Left lobe of liver (tissue), 2 donors: ENCODE measurements around the gene DNAJC13. TPM values are rescaled to one million over a fixed set of nuclear protein-coding genes. Genes with fewer than 3 reads are reported as not detected.
A peak's percentile ranks its signal among the peaks of the same experiment; 100 is the strongest.
"Not testable (repeated sequence)": the region's sequence is repeated elsewhere in the genome, so short reads cannot be mapped to it uniquely, and the experiment has no call there.

Experiments
- ATAC-seq: fragments of 200-7000 bp; cut with Tn5 transposase; one replicate; pipeline ENCODE4 v1.9.1; 2020; ENCODE audit warnings: mild to moderate bottlenecking, moderate library complexity
- DNase-seq: peaks from one replicate; pipeline ENCODE4 v3.0.0-alpha.2; 2020; ENCODE audit warnings: low spot score
- total RNA-seq: library from RNA; stranded (reverse); gene quantifications from one replicate; pipeline ENCODE4 v1.2.1, GENCODE V29; 2021
- donor health status: DM: no; HTN: no; CAD: no; lungs with moderate emphysema.
- donor health status: DM: no; HTN: yes; CAD: no.

Gene DNAJC13
- total RNA-seq, 1 donor from 2014 or later = 11.8 TPM

- DNase-seq = no peak
- ATAC-seq = no peak
Observed at GRCh38 chr3:132538072-132538471, 120.8 kb downstream of the DNAJC13 start.

GRCh38 chr3:132539681-132540080 lies 122.4 kb downstream of the DNAJC13 start:
- ATAC-seq (no peak), DNase-seq (no peak)

- ATAC-seq (no peak), DNase-seq (no peak)
Observed at GRCh38 chr3:132542577-132542976, 125.3 kb downstream of the DNAJC13 start.

GRCh38 chr3:132543011-132543739 lies 125.9 kb downstream of the DNAJC13 start:
- peak; percentile 14 for ATAC-seq
- DNase-seq = no peak

- no peak for ATAC-seq
Observed at GRCh38 chr3:132544130-132544529, 126.8 kb downstream of the DNAJC13 start.

GRCh38 chr3:132545471-132545870 lies 128.2 kb downstream of the DNAJC13 start:
- ATAC-seq (no peak), DNase-seq (no peak)

More at GRCh38 chr3:132544130-132544529, 126.8 kb downstream of the DNAJC13 start:
- DNase-seq = no peak

- DNase-seq = no peak
- peak; percentile 61 for ATAC-seq
Observed at GRCh38 chr3:132549169-132549568, 131.9 kb downstream of the DNAJC13 start.

GRCh38 chr3:132549890-132550578 lies 132.7 kb downstream of the DNAJC13 start:
- DNase-seq = no peak

GRCh38 chr3:132550579-132551305 lies 133.4 kb downstream of the DNAJC13 start:
- DNase-seq = no peak
- ATAC-seq = no peak

More at GRCh38 chr3:132549890-132550578, 132.7 kb downstream of the DNAJC13 start:
- ATAC-seq = no peak

- ATAC-seq = no peak
- DNase-seq = no peak
Observed at GRCh38 chr3:132553826-132554225, 136.5 kb downstream of the DNAJC13 start.

GRCh38 chr3:132554437-132554836 lies 137.1 kb downstream of the DNAJC13 start:
- DNase-seq (peak; percentile 58), ATAC-seq (peak; percentile 74)

- no peak for DNase-seq
Observed at GRCh38 chr3:132555306-132556035, 138.2 kb downstream of the DNAJC13 start.

GRCh38 chr3:132556036-132556386 lies 138.7 kb downstream of the DNAJC13 start:
- not testable (repeated sequence) for ATAC-seq, DNase-seq

More at GRCh38 chr3:132555306-132556035, 138.2 kb downstream of the DNAJC13 start:
- ATAC-seq = no peak

- ATAC-seq (no peak), DNase-seq (no peak)
Observed at GRCh38 chr3:132556508-132557159, 139.3 kb downstream of the DNAJC13 start.

GRCh38 chr3:132561003-132561402 lies 143.7 kb downstream of the DNAJC13 start:
- DNase-seq = no peak
- ATAC-seq = no peak

GRCh38 chr3:132563420-132564069 lies 146.2 kb downstream of the DNAJC13 start:
- no peak for ATAC-seq
- no peak for DNase-seq

- no peak for ATAC-seq
- DNase-seq = no peak
Observed at GRCh38 chr3:132564070-132564465, 146.8 kb downstream of the DNAJC13 start.

- no peak for DNase-seq
- no peak for ATAC-seq
Observed at GRCh38 chr3:132568422-132568821, 151.1 kb downstream of the DNAJC13 start.

GRCh38 chr3:132569153-132569552 lies 151.9 kb downstream of the DNAJC13 start:
- DNase-seq (no peak), ATAC-seq (no peak)

GRCh38 chr3:132569580-132569979 lies 152.3 kb downstream of the DNAJC13 start:
- DNase-seq (no peak), ATAC-seq (no peak)
